ENCODE results near the gene RNF130. TPM values are rescaled to one million over a fixed set of nuclear protein-coding genes. Genes with fewer than 3 reads are reported as not detected.

Gene RNF130
- total RNA-seq, 2 donors from 2014 or later = 83.9 to 151 TPM

- Histone ChIP-seq H3K27me3 (replicated peaks; ENCODE audit: insufficient read depth) (no peaks in the 10 kb centered on the region), H3K9me3 (no peaks in the 10 kb centered on the region), H3K4me1 (ENCODE audit: control insufficient read depth in 1 of 2, low read depth in 2 of 2) (no peaks in the 10 kb centered on the region), H3K27ac (no peak overlapping the region), H3K36me3 (no peaks in the 10 kb centered on the region), H3K4me3 (no peak overlapping the region)
- no peak for TF ChIP-seq CTCF (IDR thresholded peaks at IDR 0.05)
- no peak for ATAC-seq (ENCODE audit: insufficient number of reproducible peaks, low FRiP score, low read depth)
- no peak for DNase-seq (ENCODE audit: low spot score)
Observed at GRCh38 chr5:180009581-180009980, 62.0 kb downstream of the RNF130 start.

DNA sequence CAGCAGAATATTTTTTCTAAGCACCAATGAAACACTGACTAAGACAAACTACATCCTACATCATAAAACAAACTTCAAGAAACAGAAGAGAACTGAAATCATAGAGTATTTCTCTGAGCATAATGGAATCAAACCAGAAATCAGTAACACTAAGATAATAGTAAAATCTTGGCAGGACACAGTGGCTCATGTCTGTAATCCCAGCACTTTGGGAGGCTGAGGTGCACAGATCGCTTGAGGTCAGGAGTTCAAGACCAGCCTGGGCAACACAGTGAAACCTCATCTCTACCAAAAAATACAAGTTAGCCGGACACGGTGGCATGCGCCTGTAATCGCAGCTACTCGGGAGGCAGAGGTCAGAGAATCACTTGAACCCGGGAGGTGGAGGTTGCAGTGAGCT is 63.1 kb downstream of the RNF130 start:
- Histone ChIP-seq H3K4me1 (ENCODE audit: control insufficient read depth in 1 of 2, low read depth in 2 of 2) (no peaks in the 10 kb centered on the region), H3K4me3 (no peak overlapping the region), H3K36me3 (no peaks in the 10 kb centered on the region), H3K27me3 (replicated peaks; ENCODE audit: insufficient read depth) (no peaks in the 10 kb centered on the region), H3K9me3 (no peaks in the 10 kb centered on the region), H3K27ac (no peak overlapping the region)
- ATAC-seq (ENCODE audit: insufficient number of reproducible peaks, low FRiP score, low read depth) = no peak
- no peak for TF ChIP-seq CTCF (IDR thresholded peaks at IDR 0.05)
- DNase-seq (ENCODE audit: low spot score) = no peak

- ATAC-seq (ENCODE audit: insufficient number of reproducible peaks, low FRiP score, low read depth) (no peak), DNase-seq (ENCODE audit: low spot score) (no peak)
- Histone ChIP-seq H3K36me3 (no peaks in the 10 kb centered on the region), H3K4me1 (ENCODE audit: control insufficient read depth in 1 of 2, low read depth in 2 of 2) (no peaks in the 10 kb centered on the region), H3K27ac (no peak overlapping the region), H3K4me3 (no peak overlapping the region), H3K9me3 (no peaks in the 10 kb centered on the region), H3K27me3 (replicated peaks; ENCODE audit: insufficient read depth) (no peaks in the 10 kb centered on the region)
- TF ChIP-seq CTCF (IDR thresholded peaks at IDR 0.05) = no peak
Observed at GRCh38 chr5:180007582-180007981, 64.0 kb downstream of the RNF130 start.

- no peak for DNase-seq (ENCODE audit: low spot score)
- Histone ChIP-seq H3K36me3 (peaks cover 3% of the 10 kb centered on the region), H3K4me3 (no peak overlapping the region), H3K27ac (no peak overlapping the region), H3K27me3 (replicated peaks; ENCODE audit: insufficient read depth) (no peaks in the 10 kb centered on the region), H3K9me3 (no peaks in the 10 kb centered on the region), H3K4me1 (ENCODE audit: control insufficient read depth in 1 of 2, low read depth in 2 of 2) (no peaks in the 10 kb centered on the region)
- ATAC-seq (ENCODE audit: insufficient number of reproducible peaks, low FRiP score, low read depth) = no peak
- no peak for TF ChIP-seq CTCF (IDR thresholded peaks at IDR 0.05)
Observed at GRCh38 chr5:180006141-180006540, 65.4 kb downstream of the RNF130 start.

DNA sequence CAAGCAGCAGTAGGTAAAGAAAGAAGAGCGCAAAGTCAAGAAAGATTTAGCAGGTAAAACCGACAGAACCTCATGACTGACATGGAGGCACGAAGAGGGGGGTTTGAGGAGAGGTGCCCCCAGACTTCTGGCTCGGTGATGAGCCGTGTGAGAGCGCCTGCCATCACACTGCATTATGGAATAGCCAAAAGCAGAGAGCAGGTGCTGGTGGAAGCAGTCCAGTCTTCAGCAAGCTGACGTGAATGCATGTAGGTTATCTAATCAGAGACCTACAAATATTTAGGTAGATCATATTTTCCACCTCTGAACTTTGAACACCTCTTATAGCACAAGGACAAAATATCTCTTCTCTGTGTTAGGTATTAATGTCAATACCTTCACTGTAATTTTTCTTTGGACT is 68.4 kb downstream of the RNF130 start:
- peaks cover 3% of the 10 kb centered on the region for H3K36me3 ChIP-seq
- no peak overlapping the region for H3K27ac ChIP-seq
- H3K9me3 ChIP-seq = no peaks in the 10 kb centered on the region
- ATAC-seq (ENCODE audit: insufficient number of reproducible peaks, low FRiP score, low read depth) (no peak), DNase-seq (ENCODE audit: low spot score) (no peak)
- TF ChIP-seq CTCF (IDR thresholded peaks at IDR 0.05) = no peak
- no peaks in the 10 kb centered on the region for H3K4me1 ChIP-seq (ENCODE audit: control insufficient read depth in 1 of 2, low read depth in 2 of 2)
- H3K4me3 ChIP-seq = no peak overlapping the region
- H3K27me3 ChIP-seq (replicated peaks; ENCODE audit: insufficient read depth) = no peaks in the 10 kb centered on the region

Measured in thoracic aorta (tissue), 2 donors.